ENCODE results near the gene CALN1. TPM values are rescaled to one million over a fixed set of nuclear protein-coding genes. Genes with fewer than 3 reads are reported as not detected.
"Not testable (repeated sequence)": the region's sequence is repeated elsewhere in the genome, so short reads cannot be mapped to it uniquely, and the experiment has no call there.

CALN1 gene
- total RNA-seq, 1 donor = 22.1 TPM

GRCh38 chr7:72111086-72111485 is 301.1 kb downstream of the CALN1 start:
- DNase-seq (ENCODE audit: low read depth in 2 of 3, low spot score in 2 of 3) = no peak

GRCh38 chr7:72109566-72109965 is 302.6 kb downstream of the CALN1 start:
- no peak for DNase-seq (ENCODE audit: low read depth in 2 of 3, low spot score in 2 of 3)

- DNase-seq (ENCODE audit: low read depth in 2 of 3, low spot score in 2 of 3) = no peak
Measured at GRCh38 chr7:72106405-72106804, 305.7 kb downstream of the CALN1 start.

GRCh38 chr7:72101444-72101843 is 310.7 kb downstream of the CALN1 start:
- no peak for DNase-seq (ENCODE audit: low read depth in 2 of 3, low spot score in 2 of 3)

GRCh38 chr7:72099784-72100183 is 312.4 kb downstream of the CALN1 start:
- no peak for DNase-seq (ENCODE audit: low read depth in 2 of 3, low spot score in 2 of 3)

GRCh38 chr7:72098807-72099580 is 313.1 kb downstream of the CALN1 start:
- no peak for DNase-seq (ENCODE audit: low read depth in 2 of 3, low spot score in 2 of 3)

GRCh38 chr7:72097226-72097625 is 314.9 kb downstream of the CALN1 start:
- DNase-seq (ENCODE audit: low read depth in 2 of 3, low spot score in 2 of 3) = peak in 1 of 3 donors; percentile 33

GRCh38 chr7:72092769-72093168 is 319.4 kb downstream of the CALN1 start:
- DNase-seq (ENCODE audit: low read depth in 2 of 3, low spot score in 2 of 3) = no peak

- no peak for DNase-seq (ENCODE audit: low read depth in 2 of 3, low spot score in 2 of 3)
Measured at GRCh38 chr7:72087926-72088325, 324.2 kb downstream of the CALN1 start.

- peak in 2 of 3 donors; percentile 59 to 80 for DNase-seq (ENCODE audit: low read depth in 2 of 3, low spot score in 2 of 3)
Measured at GRCh38 chr7:72080865-72081510, 331.1 kb downstream of the CALN1 start.

GRCh38 chr7:72080341-72080766 is 331.8 kb downstream of the CALN1 start:
- DNase-seq (ENCODE audit: low read depth in 2 of 3, low spot score in 2 of 3) = peak in 2 of 3 donors; percentile 49 to 71

- no peak for DNase-seq (ENCODE audit: low read depth in 2 of 3, low spot score in 2 of 3)
Measured at GRCh38 chr7:72078856-72079255, 333.3 kb downstream of the CALN1 start.

GRCh38 chr7:72078301-72078700 is 333.8 kb downstream of the CALN1 start:
- DNase-seq (ENCODE audit: low read depth in 2 of 3, low spot score in 2 of 3) = no peak

- no peak for DNase-seq (ENCODE audit: low read depth in 2 of 3, low spot score in 2 of 3)
Measured at GRCh38 chr7:72077786-72078185, 334.4 kb downstream of the CALN1 start.

- DNase-seq (ENCODE audit: low read depth in 2 of 3, low spot score in 2 of 3) = peak in 1 of 3 donors; percentile 34
Measured at GRCh38 chr7:72072901-72073300, 339.2 kb downstream of the CALN1 start.

- no peak for DNase-seq (ENCODE audit: low read depth in 2 of 3, low spot score in 2 of 3)
Measured at GRCh38 chr7:72069263-72069662, 342.9 kb downstream of the CALN1 start.

- not testable (repeated sequence) for DNase-seq (ENCODE audit: low read depth in 2 of 3, low spot score in 2 of 3)
Measured at GRCh38 chr7:72065764-72066163, 346.4 kb downstream of the CALN1 start.

GRCh38 chr7:72064916-72065315 is 347.2 kb downstream of the CALN1 start:
- DNase-seq (ENCODE audit: low read depth in 2 of 3, low spot score in 2 of 3) = no peak

- DNase-seq (ENCODE audit: low read depth in 2 of 3, low spot score in 2 of 3) = no peak
Measured at GRCh38 chr7:72063330-72063729, 348.8 kb downstream of the CALN1 start.

GRCh38 chr7:72062666-72063065 is 349.5 kb downstream of the CALN1 start:
- no peak for DNase-seq (ENCODE audit: low read depth in 2 of 3, low spot score in 2 of 3)

- no peak for DNase-seq (ENCODE audit: low read depth in 2 of 3, low spot score in 2 of 3)
Measured at GRCh38 chr7:72059925-72060324, 352.2 kb downstream of the CALN1 start.

GRCh38 chr7:72058579-72058978 is 353.6 kb downstream of the CALN1 start:
- DNase-seq (ENCODE audit: low read depth in 2 of 3, low spot score in 2 of 3) = peak in 2 of 3 donors; percentile 62 to 81

All from hematopoietic multipotent progenitor cell (in vitro differentiated cells).